Measurements from ENCODE around the gene TADA2B.

Gene TADA2B

GRCh38 chr4:7005571-7005970 is 37.6 kb upstream of the TADA2B start:
- peaks cover 45 to 95% (median 76%) of the 10 kb centered on the region in 3 donors for H3K36me3 ChIP-seq
- DNase-seq = no peak
- intact Hi-C loops (cut with DNase I; ENCODE audit: low total_unique reads) = no loop called here

GRCh38 chr4:7006411-7006810 is 36.8 kb upstream of the TADA2B start:
- no peak overlapping the region for H3K27ac ChIP-seq
- intact Hi-C loops (cut with DNase I; ENCODE audit: low total_unique reads) = no loop called here
- H3K9me3 ChIP-seq = no peaks in the 10 kb centered on the region
- H3K4me1 ChIP-seq = no peaks in the 10 kb centered on the region
- TF ChIP-seq CTCF (IDR thresholded peaks at IDR 0.05) = no peak
- peaks cover 45 to 95% (median 76%) of the 10 kb centered on the region in 3 donors for H3K36me3 ChIP-seq
- no peak overlapping the region for H3K4me3 ChIP-seq
- no peak for DNase-seq
- H3K27me3 ChIP-seq = no peaks in the 10 kb centered on the region

More at GRCh38 chr4:7005571-7005970, 37.6 kb upstream of the TADA2B start:
- no peak for TF ChIP-seq CTCF (IDR thresholded peaks at IDR 0.05)
- Histone ChIP-seq H3K4me1 (no peaks in the 10 kb centered on the region), H3K27me3 (no peaks in the 10 kb centered on the region), H3K27ac (no peak overlapping the region), H3K9me3 (no peaks in the 10 kb centered on the region), H3K4me3 (no peak overlapping the region)

GRCh38 chr4:7007142-7007907 is 35.8 kb upstream of the TADA2B start:
- Histone ChIP-seq H3K4me3 (no peak overlapping the region), H3K4me1 (no peaks in the 10 kb centered on the region), H3K27me3 (no peaks in the 10 kb centered on the region), H3K36me3 (peaks cover 45 to 94% (median 76%) of the 10 kb centered on the region in 3 donors), H3K27ac (no peak overlapping the region), H3K9me3 (no peaks in the 10 kb centered on the region)
- intact Hi-C loops (cut with DNase I; ENCODE audit: low total_unique reads) = no loop called here
- DNase-seq = peak in 1 of 2 donors; percentile 61
- TF ChIP-seq CTCF (IDR thresholded peaks at IDR 0.05) = no peak

- H3K4me1 ChIP-seq = no peaks in the 10 kb centered on the region
- no peaks in the 10 kb centered on the region for H3K27me3 ChIP-seq
- H3K36me3 ChIP-seq = peaks cover 39 to 93% (median 73%) of the 10 kb centered on the region in 3 donors
- no peak overlapping the region for H3K27ac ChIP-seq
- no peak for DNase-seq
- H3K9me3 ChIP-seq = no peaks in the 10 kb centered on the region
- intact Hi-C loops (cut with DNase I; ENCODE audit: low total_unique reads) = no loop called here
- H3K4me3 ChIP-seq = no peak overlapping the region
- no peak for TF ChIP-seq CTCF (IDR thresholded peaks at IDR 0.05)
These were observed 35.2 kb upstream of the TADA2B start for GRCh38 chr4:7007944-7008343.

- H3K4me1 ChIP-seq = no peaks in the 10 kb centered on the region
- no peak for TF ChIP-seq CTCF (IDR thresholded peaks at IDR 0.05)
- no peaks in the 10 kb centered on the region for H3K9me3 ChIP-seq
- peaks cover 40 to 98% (median 74%) of the 10 kb centered on the region in 3 donors for H3K36me3 ChIP-seq
- H3K27me3 ChIP-seq = no peaks in the 10 kb centered on the region
- intact Hi-C loops (cut with DNase I; ENCODE audit: low total_unique reads) = no loop called here
- no peak overlapping the region for H3K4me3 ChIP-seq
- no peak for DNase-seq
- no peak overlapping the region for H3K27ac ChIP-seq
These were observed 33.6 kb upstream of the TADA2B start for GRCh38 chr4:7009564-7009963.

Measured in tibial artery (tissue), 4 donors.